ENCODE measurements around the gene SGTA. TPM values are rescaled to one million over a fixed set of nuclear protein-coding genes. Genes with fewer than 3 reads are reported as not detected.

SGTA gene
- total and polyA plus RNA-seq, 2 of the 13 experiments (the other 11 are each of a cell fraction or from before 2014, with no cell fraction given), result 43.9 to 47.4 TPM

DNA sequence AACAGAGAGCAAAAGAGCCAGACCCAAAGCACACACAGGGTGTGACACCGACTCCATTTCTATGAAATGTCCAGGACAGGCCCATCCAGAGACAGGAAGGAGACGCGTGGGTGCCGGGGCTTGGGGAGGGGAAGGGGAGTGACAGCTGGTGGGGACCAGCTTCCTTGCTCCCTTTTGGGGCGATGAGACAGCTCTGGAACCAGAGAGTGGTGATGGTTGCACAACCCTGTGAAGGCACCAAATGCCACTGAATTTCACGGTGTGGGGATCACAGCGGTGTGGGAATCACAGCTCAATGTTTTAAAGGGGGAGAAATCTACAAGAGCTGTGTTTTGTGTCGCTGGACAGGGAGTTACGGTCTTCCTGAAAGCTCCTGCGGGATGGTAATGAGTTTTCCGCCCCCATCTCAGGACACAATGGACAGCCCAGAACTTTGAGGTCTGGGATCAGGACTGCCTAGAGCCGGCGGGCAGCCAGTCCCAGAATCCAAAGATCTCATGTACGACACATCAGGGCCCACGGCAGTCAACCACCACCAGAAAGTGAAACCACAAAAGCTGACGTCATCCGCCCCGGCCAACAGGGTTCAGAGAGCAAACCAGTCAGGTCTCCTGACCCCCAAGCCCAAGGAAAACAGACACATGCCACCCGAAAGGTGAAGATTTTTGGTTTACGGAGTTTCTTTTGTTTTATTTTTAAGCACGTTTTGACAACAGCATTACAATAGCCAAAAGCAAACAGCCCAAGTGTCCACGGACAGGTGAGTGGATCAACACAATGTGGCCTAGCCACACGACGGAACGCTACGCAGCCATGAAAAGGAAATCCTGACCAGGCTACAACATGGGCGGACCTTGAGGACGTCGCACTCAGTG, 7.3 kb downstream of the SGTA start (continued):
- TF ChIP-seq, protein P1, sequence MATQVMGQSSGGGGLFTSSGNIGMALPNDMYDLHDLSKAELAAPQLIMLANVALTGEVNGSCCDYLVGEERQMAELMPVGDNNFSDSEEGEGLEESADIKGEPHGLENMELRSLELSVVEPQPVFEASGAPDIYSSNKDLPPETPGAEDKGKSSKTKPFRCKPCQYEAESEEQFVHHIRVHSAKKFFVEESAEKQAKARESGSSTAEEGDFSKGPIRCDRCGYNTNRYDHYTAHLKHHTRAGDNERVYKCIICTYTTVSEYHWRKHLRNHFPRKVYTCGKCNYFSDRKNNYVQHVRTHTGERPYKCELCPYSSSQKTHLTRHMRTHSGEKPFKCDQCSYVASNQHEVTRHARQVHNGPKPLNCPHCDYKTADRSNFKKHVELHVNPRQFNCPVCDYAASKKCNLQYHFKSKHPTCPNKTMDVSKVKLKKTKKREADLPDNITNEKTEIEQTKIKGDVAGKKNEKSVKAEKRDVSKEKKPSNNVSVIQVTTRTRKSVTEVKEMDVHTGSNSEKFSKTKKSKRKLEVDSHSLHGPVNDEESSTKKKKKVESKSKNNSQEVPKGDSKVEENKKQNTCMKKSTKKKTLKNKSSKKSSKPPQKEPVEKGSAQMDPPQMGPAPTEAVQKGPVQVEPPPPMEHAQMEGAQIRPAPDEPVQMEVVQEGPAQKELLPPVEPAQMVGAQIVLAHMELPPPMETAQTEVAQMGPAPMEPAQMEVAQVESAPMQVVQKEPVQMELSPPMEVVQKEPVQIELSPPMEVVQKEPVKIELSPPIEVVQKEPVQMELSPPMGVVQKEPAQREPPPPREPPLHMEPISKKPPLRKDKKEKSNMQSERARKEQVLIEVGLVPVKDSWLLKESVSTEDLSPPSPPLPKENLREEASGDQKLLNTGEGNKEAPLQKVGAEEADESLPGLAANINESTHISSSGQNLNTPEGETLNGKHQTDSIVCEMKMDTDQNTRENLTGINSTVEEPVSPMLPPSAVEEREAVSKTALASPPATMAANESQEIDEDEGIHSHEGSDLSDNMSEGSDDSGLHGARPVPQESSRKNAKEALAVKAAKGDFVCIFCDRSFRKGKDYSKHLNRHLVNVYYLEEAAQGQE (IDR thresholded peaks at IDR 0.05; ENCODE audit: borderline replicate concordance in 1 of 2, low read depth in 1 of 2, low read length in 2 of 2), result no peak
- TF ChIP-seq NFRKB (IDR thresholded peaks at IDR 0.05) (no peak), RFXAP (CRISPR knock-in tag; IDR thresholded peaks at IDR 0.05; ENCODE audit: borderline replicate concordance) (0 out of 2 replicates have a peak, but pooled peaks have one; percentile 32), KLF6 (CRISPR knock-in tag; IDR thresholded peaks at IDR 0.05) (no peak), ZSCAN20 (CRISPR knock-in tag; IDR thresholded peaks at IDR 0.05; ENCODE audit: borderline replicate concordance) (no peak), WIZ (CRISPR knock-in tag; IDR thresholded peaks at IDR 0.05) (no peak), KLF12 (CRISPR knock-in tag; IDR thresholded peaks at IDR 0.05; ENCODE audit: borderline replicate concordance) (no peak), AHR (CRISPR knock-in tag; IDR thresholded peaks at IDR 0.05) (no peak), ZNF17 (CRISPR knock-in tag; IDR thresholded peaks at IDR 0.05) (no peak), ZNF263 (CRISPR knock-in tag; IDR thresholded peaks at IDR 0.05) (no peak)
- TF ChIP-seq, protein P2, sequence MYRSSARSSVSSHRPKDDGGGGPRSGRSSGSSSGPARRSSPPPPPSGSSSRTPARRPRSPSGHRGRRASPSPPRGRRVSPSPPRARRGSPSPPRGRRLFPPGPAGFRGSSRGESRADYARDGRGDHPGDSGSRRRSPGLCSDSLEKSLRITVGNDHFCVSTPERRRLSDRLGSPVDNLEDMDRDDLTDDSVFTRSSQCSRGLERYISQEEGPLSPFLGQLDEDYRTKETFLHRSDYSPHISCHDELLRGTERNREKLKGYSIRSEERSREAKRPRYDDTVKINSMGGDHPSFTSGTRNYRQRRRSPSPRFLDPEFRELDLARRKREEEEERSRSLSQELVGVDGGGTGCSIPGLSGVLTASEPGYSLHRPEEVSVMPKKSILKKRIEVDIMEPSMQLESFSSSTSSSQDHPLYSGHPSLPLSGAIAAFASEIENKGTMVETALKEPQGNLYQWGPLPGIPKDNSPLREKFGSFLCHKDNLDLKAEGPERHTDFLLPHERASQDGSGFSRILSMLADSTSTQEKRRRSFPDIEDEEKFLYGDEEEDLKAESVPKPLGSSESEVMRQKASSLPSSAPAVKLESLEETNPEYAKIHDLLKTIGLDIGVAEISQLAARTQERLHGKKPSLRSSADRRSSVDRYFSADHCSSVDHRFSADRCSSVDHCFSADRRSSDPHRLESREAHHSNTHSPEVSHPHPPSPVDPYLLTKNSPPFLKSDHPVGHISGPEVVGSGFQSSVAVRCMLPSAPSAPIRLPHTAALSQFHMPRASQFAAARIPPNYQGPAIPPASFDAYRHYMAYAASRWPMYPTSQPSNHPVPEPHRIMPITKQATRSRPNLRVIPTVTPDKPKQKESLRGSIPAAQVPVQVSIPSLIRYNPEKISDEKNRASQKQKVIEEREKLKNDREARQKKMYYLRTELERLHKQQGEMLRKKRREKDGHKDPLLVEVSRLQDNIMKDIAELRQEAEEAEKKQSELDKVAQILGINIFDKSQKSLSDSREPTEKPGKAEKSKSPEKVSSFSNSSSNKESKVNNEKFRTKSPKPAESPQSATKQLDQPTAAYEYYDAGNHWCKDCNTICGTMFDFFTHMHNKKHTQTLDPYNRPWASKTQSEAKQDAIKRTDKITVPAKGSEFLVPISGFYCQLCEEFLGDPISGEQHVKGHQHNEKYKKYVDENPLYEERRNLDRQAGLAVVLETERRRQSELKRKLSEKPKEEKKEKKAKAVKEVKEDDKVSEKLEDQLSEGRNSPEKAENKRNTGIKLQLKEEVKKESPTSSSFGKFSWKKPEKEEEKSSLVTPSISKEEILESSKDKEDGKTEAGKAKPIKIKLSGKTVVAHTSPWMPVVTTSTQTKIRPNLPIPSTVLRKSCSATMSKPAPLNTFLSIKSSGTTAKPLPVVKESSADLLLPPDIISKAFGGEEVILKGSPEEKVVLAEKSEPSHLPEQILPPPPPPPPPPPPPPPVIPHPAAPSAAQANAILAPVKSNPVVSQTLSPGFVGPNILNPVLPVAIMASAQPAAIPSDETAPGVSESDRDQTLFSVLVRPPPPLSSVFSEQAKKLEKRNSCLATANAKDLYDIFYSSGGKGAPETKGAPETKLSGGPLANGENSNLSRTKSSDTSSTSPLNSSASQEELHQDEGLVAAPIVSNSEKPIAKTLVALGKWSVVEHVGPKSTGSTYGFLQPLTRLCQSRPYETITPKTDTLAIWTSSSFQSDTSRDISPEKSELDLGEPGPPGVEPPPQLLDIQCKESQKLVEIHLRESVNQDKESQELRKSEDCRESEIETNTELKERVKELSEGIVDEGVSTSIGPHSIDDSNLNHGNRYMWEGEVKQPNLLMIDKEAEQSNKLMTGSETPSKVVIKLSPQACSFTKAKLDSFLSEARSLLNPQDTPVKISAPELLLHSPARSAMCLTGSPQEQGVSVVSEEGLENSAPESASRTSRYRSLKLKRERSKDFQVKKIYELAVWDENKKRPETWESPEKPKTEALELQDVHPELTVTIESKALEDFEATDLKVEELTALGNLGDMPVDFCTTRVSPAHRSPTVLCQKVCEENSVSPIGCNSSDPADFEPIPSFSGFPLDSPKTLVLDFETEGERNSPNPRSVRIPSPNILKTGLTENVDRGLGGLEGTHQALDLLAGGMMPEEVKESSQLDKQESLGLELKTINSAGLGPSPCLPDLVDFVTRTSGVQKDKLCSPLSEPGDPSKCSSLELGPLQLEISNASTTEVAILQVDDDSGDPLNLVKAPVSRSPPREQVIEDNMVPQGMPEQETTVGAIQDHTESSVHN (CRISPR knock-in tag; IDR thresholded peaks at IDR 0.05), result no peak
- TF ChIP-seq, protein P3, sequence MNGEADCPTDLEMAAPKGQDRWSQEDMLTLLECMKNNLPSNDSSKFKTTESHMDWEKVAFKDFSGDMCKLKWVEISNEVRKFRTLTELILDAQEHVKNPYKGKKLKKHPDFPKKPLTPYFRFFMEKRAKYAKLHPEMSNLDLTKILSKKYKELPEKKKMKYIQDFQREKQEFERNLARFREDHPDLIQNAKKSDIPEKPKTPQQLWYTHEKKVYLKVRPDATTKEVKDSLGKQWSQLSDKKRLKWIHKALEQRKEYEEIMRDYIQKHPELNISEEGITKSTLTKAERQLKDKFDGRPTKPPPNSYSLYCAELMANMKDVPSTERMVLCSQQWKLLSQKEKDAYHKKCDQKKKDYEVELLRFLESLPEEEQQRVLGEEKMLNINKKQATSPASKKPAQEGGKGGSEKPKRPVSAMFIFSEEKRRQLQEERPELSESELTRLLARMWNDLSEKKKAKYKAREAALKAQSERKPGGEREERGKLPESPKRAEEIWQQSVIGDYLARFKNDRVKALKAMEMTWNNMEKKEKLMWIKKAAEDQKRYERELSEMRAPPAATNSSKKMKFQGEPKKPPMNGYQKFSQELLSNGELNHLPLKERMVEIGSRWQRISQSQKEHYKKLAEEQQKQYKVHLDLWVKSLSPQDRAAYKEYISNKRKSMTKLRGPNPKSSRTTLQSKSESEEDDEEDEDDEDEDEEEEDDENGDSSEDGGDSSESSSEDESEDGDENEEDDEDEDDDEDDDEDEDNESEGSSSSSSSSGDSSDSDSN (CRISPR knock-in tag; IDR thresholded peaks at IDR 0.05), result no peak

All from HepG2 (cell line).